Dermis microvascular lymphatic vessel endothelial cell (primary cell): Measurements from ENCODE around the gene DOLK. TPM values are rescaled to one million over a fixed set of nuclear protein-coding genes. Genes with fewer than 3 reads are reported as not detected.

Experiments used
- DNase-seq, 2 donors: peaks; one replicate each; pipeline versions ENCODE4 v3.0.0 to v3.0.0-alpha.2; 2010; ENCODE audit warnings: low read depth in 2 of 2
- total RNA-seq: library from RNA; depleted of rRNA; stranded (reverse); fragments of >200 nt; gene quantifications from 2 replicates; pipeline ENCODE4 v1.2.1, GENCODE V29; 2014

The DOLK gene
- total RNA-seq, 1 donor from 2014 or later, result 21.1 TPM

DNA sequence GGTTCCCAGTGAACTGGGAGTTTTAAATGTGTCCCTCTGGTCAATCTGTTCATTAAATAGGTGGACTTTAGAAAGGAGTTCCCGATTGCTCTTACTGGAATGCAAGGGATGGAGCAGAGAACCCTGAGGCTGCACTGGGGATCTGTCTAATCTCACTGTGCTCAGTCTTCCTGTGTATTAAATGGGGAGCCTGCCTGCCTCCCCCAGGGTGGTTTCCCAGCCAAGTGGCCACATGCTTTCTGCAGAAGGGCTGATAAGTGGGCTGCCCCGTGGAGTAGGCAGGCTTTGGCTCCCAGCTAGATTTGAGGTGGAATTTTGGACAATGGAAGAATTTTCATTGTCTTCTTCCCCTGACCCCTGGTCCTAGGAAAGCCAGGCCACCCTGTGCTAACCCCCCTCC, 40.7 kb downstream of the DOLK start:
- DNase-seq, result no peak

DNA sequence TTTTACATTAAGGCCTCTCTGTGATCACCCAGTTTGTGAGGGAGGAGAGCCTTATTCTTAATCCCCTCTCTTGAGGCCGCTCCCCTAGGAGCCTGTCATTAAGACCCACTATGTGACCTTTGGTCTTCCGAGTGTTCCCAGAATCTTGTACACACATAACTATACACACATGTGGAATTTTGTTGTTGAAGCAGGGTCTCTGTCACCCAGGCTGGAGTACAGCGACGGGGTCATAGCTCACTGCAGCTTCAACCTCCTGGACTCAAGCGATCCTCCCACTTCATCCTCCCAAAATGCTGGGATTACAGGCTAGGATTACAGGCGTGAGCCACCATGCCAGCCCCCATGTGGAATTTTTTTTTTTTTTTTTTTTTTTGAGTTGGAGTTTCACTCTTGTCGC, 41.4 kb downstream of the DOLK start:
- no peak for DNase-seq

DNA sequence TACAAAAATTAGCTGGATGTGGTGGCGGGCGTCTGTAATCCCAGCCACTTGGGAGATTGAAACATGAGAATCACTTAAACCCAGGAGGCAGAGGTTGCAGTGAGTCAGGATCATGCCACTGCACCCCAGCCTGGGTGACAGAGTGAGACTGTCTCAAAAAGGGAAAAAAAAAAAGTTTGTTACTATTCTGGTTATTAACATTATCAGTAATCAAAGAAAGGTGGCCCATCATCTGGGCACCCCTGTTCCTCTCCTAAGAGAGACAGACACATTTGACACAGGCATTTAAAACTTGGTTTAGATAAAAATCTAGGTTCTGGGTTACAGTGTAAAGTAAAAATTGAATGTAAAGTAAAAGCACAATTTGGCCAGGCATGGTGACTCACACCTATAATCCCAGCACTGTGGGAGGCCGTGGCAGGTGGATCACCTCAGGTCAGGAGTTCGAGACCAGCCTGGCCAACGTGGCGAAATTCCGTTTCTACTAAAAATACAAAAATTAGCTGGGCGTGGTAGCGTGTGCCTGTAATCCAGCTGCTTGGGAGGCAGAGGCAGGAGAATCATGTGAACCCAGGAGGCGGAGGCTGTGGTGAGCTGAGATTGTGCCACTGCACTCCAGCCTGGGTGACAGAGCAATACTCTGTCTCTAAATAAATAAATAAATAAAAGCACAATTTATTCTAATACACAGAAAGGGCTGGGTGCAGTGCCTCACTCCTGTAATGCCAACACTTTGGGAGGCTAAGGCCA, 43.4 kb downstream of the DOLK start:
- no peak for DNase-seq

DNA sequence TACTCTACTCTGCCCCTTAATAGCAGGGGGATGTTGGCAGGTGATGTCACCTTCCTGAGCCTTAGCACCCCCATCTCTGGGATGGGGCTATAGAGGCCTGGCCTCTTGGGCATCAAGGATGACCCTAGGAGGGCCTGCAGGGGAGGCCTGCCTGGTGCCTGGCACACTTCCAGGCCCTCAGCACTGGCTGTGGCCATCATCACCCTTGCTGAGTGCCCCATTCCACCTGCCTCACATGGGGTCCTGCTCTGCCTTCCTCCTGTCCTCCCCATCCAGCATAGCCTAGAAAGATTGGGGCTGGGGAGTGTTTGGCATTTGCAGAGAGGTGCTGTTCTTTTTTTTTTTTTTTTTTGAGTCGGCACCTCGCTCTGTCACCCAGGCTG, 44.3 kb downstream of the DOLK start:
- no peak for DNase-seq

DNA sequence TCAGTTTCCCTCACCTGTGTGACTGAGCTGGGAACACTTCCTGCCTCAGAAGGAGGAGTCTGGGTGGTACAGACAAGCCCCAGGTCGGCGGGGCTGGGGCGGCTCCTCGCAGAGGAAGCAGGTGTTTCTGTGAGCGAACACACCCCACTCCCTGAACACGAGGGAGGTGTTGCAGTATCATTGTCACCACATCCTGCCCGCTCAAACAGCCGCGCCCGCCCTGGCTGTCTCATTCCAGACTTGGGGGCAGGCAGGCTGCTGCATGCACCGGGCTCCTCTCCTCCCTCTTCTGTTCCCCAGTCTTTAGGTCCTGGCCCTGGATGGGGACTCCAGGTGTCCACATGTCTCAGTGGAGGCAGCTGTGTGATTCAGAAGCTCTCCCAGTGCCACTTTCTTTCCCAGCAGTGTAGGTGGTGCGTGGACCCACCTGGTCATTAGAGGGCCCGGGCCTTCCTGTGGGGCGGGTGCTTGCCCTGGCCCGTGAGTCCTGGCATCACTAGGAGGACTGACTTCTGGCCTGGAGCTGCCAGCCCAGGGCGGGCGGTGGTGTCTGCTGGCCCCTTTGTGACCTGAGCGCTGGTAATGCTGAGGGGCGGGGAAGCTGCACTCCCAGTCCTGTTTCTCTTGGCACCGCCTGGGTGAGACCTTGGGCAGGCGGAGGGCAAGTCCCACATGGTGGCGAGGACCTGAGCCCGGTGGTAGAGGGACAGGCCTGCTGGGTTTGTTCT, 44.9 kb downstream of the DOLK start:
- DNase-seq, result peak in 1 of 2 donors; percentile 48

DNA sequence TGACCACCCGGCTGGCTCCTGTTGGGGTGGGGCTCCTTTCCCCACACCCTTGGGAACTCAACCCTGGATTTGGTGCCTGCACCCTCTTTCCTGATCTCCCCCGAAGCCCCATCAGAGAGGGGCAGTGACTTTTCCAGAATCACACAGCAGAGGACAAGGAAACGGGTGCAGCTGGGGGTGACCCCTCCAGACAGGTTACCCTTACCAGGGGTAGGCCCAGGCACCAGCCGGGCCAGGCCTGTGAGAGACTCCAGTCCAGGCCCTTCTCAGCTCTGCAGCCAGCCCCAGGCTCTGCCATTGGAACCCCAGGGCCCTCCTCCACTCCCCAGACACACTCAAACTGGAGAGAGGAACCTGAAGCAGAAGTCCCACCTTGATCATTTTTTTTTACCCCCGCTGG, 45.6 kb downstream of the DOLK start:
- DNase-seq, result no peak

DNA sequence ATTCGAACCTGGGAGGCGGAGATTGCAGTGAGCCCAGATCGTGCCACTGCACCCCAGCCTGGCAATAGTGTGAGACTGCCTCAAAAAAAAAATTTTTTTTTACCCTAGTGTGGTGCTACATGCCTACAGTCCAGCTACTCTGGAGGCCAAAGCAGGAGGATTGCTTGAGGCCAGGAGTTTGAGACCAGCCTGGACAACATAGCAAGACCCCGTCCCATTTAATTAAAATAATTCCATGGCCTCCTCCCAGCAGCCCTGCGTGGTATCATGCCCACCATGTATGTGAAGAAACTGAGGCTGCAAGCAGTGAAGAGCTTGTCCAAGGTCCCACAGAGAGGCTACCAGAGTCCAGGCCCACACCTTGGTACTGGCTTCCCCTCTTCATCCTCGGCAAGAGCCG, 46.0 kb downstream of the DOLK start:
- no peak for DNase-seq

DNA sequence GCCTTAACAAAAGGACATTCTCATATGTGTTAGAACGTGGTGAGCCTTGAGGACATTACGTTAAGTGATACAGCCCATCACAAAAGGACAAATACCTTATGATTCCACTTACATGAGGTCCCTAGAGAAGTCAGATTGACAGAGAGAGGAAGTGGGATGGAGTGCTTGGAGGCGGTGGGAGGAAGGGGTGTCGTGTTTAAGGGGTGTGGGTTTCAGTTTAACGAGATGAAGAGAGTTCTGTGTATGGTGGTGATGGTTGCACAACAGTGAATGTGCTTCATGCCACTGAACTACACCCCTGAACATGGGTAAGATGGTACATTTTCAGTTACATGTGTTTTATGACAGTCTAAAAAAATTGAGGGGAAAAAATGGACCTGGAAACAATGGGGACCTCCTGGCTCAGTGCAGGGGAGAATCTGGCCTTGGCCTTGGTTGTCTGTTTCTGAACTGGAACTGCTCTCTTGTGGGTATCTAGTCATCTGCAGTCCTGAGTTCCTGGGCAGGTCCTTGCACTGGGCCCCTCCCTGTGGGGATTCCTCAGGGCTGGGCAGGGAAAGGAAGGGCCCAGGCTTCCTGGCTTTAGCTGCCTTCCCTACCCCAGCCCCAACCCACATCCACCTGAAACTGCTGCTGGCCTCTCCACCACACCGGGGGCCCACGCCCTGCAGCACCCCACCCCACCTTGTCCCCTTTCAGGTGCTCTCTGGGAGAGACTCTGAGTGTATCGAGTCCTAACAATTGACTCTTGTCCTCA, 47.7 kb downstream of the DOLK start:
- DNase-seq, result no peak

DNA sequence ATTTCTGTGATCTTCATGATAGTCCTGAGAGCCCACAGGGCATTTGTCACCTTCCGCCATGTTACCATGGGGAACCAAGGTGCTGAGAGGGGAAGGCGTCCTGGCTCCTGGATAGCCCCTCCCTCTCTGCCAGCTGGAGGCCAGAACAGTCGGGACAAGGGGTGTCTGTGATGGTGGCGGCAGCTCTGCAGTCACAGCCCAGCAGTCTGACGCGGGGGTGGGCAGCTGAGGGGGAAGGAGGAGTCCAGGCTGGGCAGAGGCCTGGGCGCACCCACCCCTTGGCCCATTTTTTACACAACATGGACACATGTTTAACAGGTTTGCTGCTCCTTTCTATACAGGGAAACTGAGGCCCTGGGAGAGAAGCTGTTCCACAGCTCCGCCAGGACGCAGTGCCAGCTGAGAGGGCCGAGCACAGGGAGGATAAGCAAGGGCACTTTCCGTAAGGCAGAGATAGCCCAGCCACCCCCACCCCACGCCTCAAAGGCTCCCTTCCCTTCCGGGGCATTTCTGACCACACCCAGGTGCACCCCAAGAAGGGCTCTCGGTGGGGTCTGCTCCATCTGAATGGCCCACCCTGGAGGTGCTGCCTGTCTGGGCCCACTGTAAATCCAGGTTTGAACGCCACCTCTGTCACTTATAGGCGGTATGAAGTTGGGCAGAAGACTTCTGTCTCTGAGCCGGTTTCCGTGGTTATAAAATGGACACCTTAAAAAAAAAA, 48.4 kb downstream of the DOLK start:
- DNase-seq, result no peak

DNA sequence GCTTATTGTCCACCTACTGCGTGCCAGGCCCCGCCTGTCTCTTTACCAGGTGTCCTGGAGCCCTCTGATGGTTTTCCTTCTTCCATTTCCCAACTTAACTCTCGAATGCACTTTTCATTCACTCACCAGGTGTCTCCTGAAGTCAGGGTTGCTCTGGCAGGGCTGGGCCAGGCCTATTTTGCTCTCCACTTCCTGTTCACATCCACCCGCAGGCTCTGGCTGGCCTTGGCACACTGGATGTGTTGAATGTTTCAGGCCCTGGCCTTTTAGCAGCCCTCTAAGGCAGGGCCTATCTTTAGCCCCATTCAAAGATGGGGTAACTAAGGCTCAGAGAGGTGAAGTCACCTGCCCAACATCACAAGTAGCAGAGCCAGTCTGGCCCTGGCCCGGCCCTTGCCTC, 49.0 kb downstream of the DOLK start:
- DNase-seq, result no peak

DNA sequence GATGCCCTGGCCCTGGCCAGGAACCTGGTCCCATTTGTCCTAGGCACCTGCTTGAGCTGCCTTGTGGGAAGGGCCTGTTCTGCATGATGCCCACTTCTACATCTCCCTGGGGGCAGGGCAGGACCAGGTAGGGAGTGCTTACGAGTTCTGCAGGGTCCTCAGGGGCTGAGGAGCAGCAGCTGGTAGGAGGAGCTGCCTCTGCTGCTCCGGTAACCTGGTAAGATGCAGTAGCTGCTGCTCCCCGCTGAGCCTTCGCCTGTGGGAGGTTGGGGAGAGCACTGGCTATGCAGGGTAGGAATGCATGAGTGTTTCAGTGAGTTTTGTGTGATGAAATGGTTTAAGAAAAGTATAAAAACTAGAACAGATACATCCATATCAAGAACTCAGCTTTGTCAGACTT, 51.8 kb downstream of the DOLK start:
- DNase-seq, result no peak

Other genes starting within 250 kb of the DOLK start
- gene PKN3, start 245.1 kb downstream of the DOLK start, total RNA-seq, result 10.2 and 12.1 TPM in 2 replicates
- gene ZDHHC12, start 223.5 kb downstream of the DOLK start, total RNA-seq, result 46.1 and 55.5 TPM in 2 replicates
- 10.4 and 19.8 TPM in 2 replicates for gene ZER1, start 175.7 kb downstream of the DOLK start, total RNA-seq
- 9.6 and 16.7 TPM in 2 replicates for gene TBC1D13, start 160.3 kb downstream of the DOLK start, total RNA-seq
- gene ENDOG, start 129.1 kb downstream of the DOLK start, total RNA-seq, result 24.6 and 29.5 TPM in 2 replicates
- 10.3 and 18.1 TPM in 2 replicates for gene SPOUT1, start 117.8 kb downstream of the DOLK start, total RNA-seq
- gene KYAT1, start 65.7 kb downstream of the DOLK start, total RNA-seq, result 4.7 and 5.4 TPM in 2 replicates
- 68.8 and 117 TPM in 2 replicates for gene LRRC8A, start 65.5 kb downstream of the DOLK start, total RNA-seq
- 0.26 TPM in 1 of 2 replicates, not detected in the other for gene PHYHD1, start 26.6 kb downstream of the DOLK start, total RNA-seq
- gene NUP188, start 96 bp upstream of the DOLK start, total RNA-seq, result 35.7 and 49.9 TPM in 2 replicates
- 23.2 and 30.6 TPM in 2 replicates for gene SH3GLB2, start 80.7 kb upstream of the DOLK start, total RNA-seq
- 15.5 and 20.2 TPM in 2 replicates for gene MIGA2, start 89.0 kb upstream of the DOLK start, total RNA-seq
- gene DOLPP1, start 133.5 kb upstream of the DOLK start, total RNA-seq, result 7.6 and 10.5 TPM in 2 replicates
- gene CRAT, start 163.2 kb upstream of the DOLK start, total RNA-seq, result 24.8 and 37.3 TPM in 2 replicates
- 98.8 and 114 TPM in 2 replicates for gene PTPA, start 163.8 kb upstream of the DOLK start, total RNA-seq
- 11.2 and 22.8 TPM in 2 replicates for gene IER5L, start 230.7 kb upstream of the DOLK start, total RNA-seq